NOMO-1 treated with DMSO at 0.1 percent for 48 hours (cell line): ENCODE data around the gene LYZL2.
A peak's percentile ranks its signal among the peaks of the same experiment; 100 is the strongest.
"Not testable (repeated sequence)": the region's sequence is repeated elsewhere in the genome, so short reads cannot be mapped to it uniquely, and the experiment has no call there.

Experiments used
- DNase-seq: peaks from one replicate; lab custom pipeline; 2025; ENCODE audit not compliant: unreplicated experiment; lab: John Stamatoyannopoulos, UW

LYZL2 gene

GRCh38 chr10:30596013-30596412, 33.5 kb downstream of the LYZL2 start:
- no peak for DNase-seq

- no peak for DNase-seq
Measured at GRCh38 chr10:30594077-30594476, 35.5 kb downstream of the LYZL2 start.

GRCh38 chr10:30592770-30593169, 36.8 kb downstream of the LYZL2 start:
- DNase-seq = not testable (repeated sequence)

GRCh38 chr10:30591249-30591670, 38.3 kb downstream of the LYZL2 start:
- DNase-seq = peak; percentile 43

GRCh38 chr10:30589441-30589840, 40.1 kb downstream of the LYZL2 start:
- no peak for DNase-seq

GRCh38 chr10:30587522-30588031, 42.0 kb downstream of the LYZL2 start:
- DNase-seq = peak; percentile 83

- DNase-seq = no peak
Measured at GRCh38 chr10:30586828-30587227, 42.7 kb downstream of the LYZL2 start.

GRCh38 chr10:30583778-30584415, 45.7 kb downstream of the LYZL2 start:
- DNase-seq = no peak

- DNase-seq = peak; percentile 31
Measured at GRCh38 chr10:30581779-30582380, 47.7 kb downstream of the LYZL2 start.

GRCh38 chr10:30580676-30581075, 48.9 kb downstream of the LYZL2 start:
- DNase-seq = no peak

GRCh38 chr10:30580241-30580640, 49.3 kb downstream of the LYZL2 start:
- no peak for DNase-seq

- no peak for DNase-seq
Measured at GRCh38 chr10:30579574-30579973, 50.0 kb downstream of the LYZL2 start.

- DNase-seq = no peak
Measured at GRCh38 chr10:30577048-30577447, 52.5 kb downstream of the LYZL2 start.

- no peak for DNase-seq
Measured at GRCh38 chr10:30576641-30577040, 52.9 kb downstream of the LYZL2 start.

- no peak for DNase-seq
Measured at GRCh38 chr10:30574432-30574796, 55.1 kb downstream of the LYZL2 start.

- DNase-seq = peak; percentile 36
Measured at GRCh38 chr10:30573721-30574431, 55.7 kb downstream of the LYZL2 start.

- DNase-seq = no peak
Measured at GRCh38 chr10:30565449-30565848, 64.1 kb downstream of the LYZL2 start.

GRCh38 chr10:30562787-30563186, 66.8 kb downstream of the LYZL2 start:
- no peak for DNase-seq
